Endodermal cell (in vitro differentiated cells): ENCODE results near the gene RAPGEF2. TPM values are rescaled to one million over a fixed set of nuclear protein-coding genes. Genes with fewer than 3 reads are reported as not detected.
"Not testable (repeated sequence)": the region's sequence is repeated elsewhere in the genome, so short reads cannot be mapped to it uniquely, and the experiment has no call there.

Source experiments
- DNase-seq: peaks from one replicate; pipeline ENCODE4 v3.0.0-alpha.2; 2017
- H3K27ac ChIP-seq: 2 replicates; pipeline ENCODE4 v1.5.1; 2013; ENCODE audit warnings: mild to moderate bottlenecking, low read depth, low read length, moderate library complexity
- H3K27me3 ChIP-seq: 2 replicates; pipeline ENCODE4 v1.6.1; 2013; ENCODE audit warnings: mild to moderate bottlenecking, low read length, moderate library complexity; ENCODE audit not compliant: insufficient read depth, control insufficient read depth, poor library complexity, severe bottlenecking
- H3K36me3 ChIP-seq: 2 replicates; pipeline ENCODE4 v1.7.0; 2013; ENCODE audit warnings: mild to moderate bottlenecking, low read length, moderate library complexity; ENCODE audit not compliant: control insufficient read depth, insufficient read depth
- H3K4me1 ChIP-seq: one replicate; pipeline ENCODE4 v1.7.0; 2013; ENCODE audit warnings: low read length; ENCODE audit not compliant: control insufficient read depth, insufficient read depth
- H3K4me3 ChIP-seq: 2 replicates; pipeline ENCODE4 v1.5.1; 2013; ENCODE audit warnings: mild to moderate bottlenecking, low read length, moderate library complexity
- H3K9ac ChIP-seq: 2 replicates; pipeline ENCODE4 v1.6.1; 2013; ENCODE audit warnings: mild to moderate bottlenecking, low read length, moderate library complexity; ENCODE audit not compliant: poor library complexity, severe bottlenecking; ENCODE audit errors: extremely low read depth
- H3K9me3 ChIP-seq: 2 replicates; pipeline ENCODE4 v1.6.1; 2013; ENCODE audit warnings: mild to moderate bottlenecking, low read length, moderate library complexity; ENCODE audit not compliant: control insufficient read depth
- H3K27ac Mint-ChIP-seq: 2 replicates; pipeline ENCODE4 v1.8.0; 2020; ENCODE audit warnings: mixed read lengths
- H3K27me3 Mint-ChIP-seq: 2 replicates; pipeline ENCODE4 v1.8.0; 2021; ENCODE audit warnings: mild to moderate bottlenecking, mixed read lengths; ENCODE audit not compliant: insufficient read depth
- H3K36me3 Mint-ChIP-seq: 2 replicates; pipeline ENCODE4 v1.8.0; 2020; ENCODE audit warnings: low read depth, mixed read lengths
- H3K4me1 Mint-ChIP-seq: 2 replicates; pipeline ENCODE4 v1.8.0; 2020; ENCODE audit warnings: mixed read lengths
- H3K4me3 Mint-ChIP-seq: 2 replicates; pipeline ENCODE4 v1.8.0; 2020; ENCODE audit warnings: mild to moderate bottlenecking, moderate library complexity, mixed read lengths
- H3K9me3 Mint-ChIP-seq: 2 replicates; pipeline ENCODE4 v1.8.0; 2020; ENCODE audit warnings: mild to moderate bottlenecking, mixed read lengths
- CTCF ChIP-seq: fragments of 200-600 bp; sonication (generic); conservative IDR thresholded peaks from 2 replicates; pipeline ENCODE4 v1.5.0; 2021; ENCODE audit warnings: antibody characterized with exemption, mild to moderate bottlenecking
- WGBS, 2 experiments: methylation state at CpG; one replicate each; pipeline versions ENCODE4 v1.1.5 to v1.1.7; 2013; ENCODE audit warnings: missing lambda C conversion rate in 2 of 2, mixed read lengths in 1 of 2; ENCODE audit not compliant: insufficient coverage in 1 of 2, insufficient read length in 1 of 2; 5-methylcytosine and 5-hydroxymethylcytosine counted together
- total RNA-seq, 2 donors: library from RNA; stranded (reverse); fragmentation: NEBNext Ultra II Directional in 1 of 2; extraction: Animal tissue kit (Norgen Biotek cat#: 25700) in 1 of 2; gene quantifications; 2 replicates in 1 of 2; 3 replicates in 1 of 2; pipeline ENCODE4 v1.2.1, GENCODE V29; 2021

The RAPGEF2 gene
- total RNA-seq, 2 donors from 2014 or later: 63.4 to 78.2 TPM

GRCh38 chr4:159158985-159159384, 56.1 kb downstream of the RAPGEF2 start:
- peaks cover 12% of the 10 kb centered on the region for H3K4me1 ChIP-seq
- Mint-ChIP-seq H3K27me3 (no peaks in the 10 kb centered on the region), H3K27ac (no peak overlapping the region), H3K4me1 (peaks cover 38% of the 10 kb centered on the region), H3K36me3 (no peaks in the 10 kb centered on the region), H3K9me3 (no peaks in the 10 kb centered on the region), H3K4me3 (no peak overlapping the region)
- no peak for DNase-seq
- no peaks in the 10 kb centered on the region for H3K36me3 ChIP-seq
- 94% methylated on average over 5 of the region's 5 CpGs for WGBS, 2 experiments
- H3K9ac ChIP-seq: no peak overlapping the region
- H3K9me3 ChIP-seq: no peaks in the 10 kb centered on the region
- H3K4me3 ChIP-seq: no peak overlapping the region
- H3K27me3 ChIP-seq: no peaks in the 10 kb centered on the region
- no peak overlapping the region for H3K27ac ChIP-seq
- no peak for TF ChIP-seq CTCF

- no peaks in the 10 kb centered on the region for H3K36me3 ChIP-seq
- no peak overlapping the region for H3K9ac ChIP-seq
- H3K27me3 ChIP-seq: no peaks in the 10 kb centered on the region
- Mint-ChIP-seq H3K36me3 (no peaks in the 10 kb centered on the region), H3K27me3 (no peaks in the 10 kb centered on the region), H3K4me3 (no peak overlapping the region), H3K27ac (no peak overlapping the region), H3K4me1 (peaks cover 32% of the 10 kb centered on the region), H3K9me3 (no peaks in the 10 kb centered on the region)
- WGBS, 2 experiments: 97% methylated on average over 2 of the region's 2 CpGs; no CpG with 5 or more reads in 1 of the 2 experiments
- TF ChIP-seq CTCF: no peak
- DNase-seq: no peak
- no peaks in the 10 kb centered on the region for H3K9me3 ChIP-seq
- peaks cover 12% of the 10 kb centered on the region for H3K4me1 ChIP-seq
- no peak overlapping the region for H3K27ac ChIP-seq
- no peak overlapping the region for H3K4me3 ChIP-seq
Observed at GRCh38 chr4:159159611-159160010, 56.7 kb downstream of the RAPGEF2 start.

GRCh38 chr4:159160242-159160641, 57.4 kb downstream of the RAPGEF2 start:
- 100% methylated on average over 1 of the region's 1 CpG; no CpG with 5 or more reads in 1 of the 2 experiments for WGBS, 2 experiments
- no peak overlapping the region for H3K27ac ChIP-seq
- H3K9me3 ChIP-seq: no peaks in the 10 kb centered on the region
- no peak overlapping the region for H3K9ac ChIP-seq
- no peak for TF ChIP-seq CTCF
- Mint-ChIP-seq H3K27me3 (no peaks in the 10 kb centered on the region), H3K4me3 (no peak overlapping the region), H3K9me3 (no peaks in the 10 kb centered on the region), H3K27ac (no peak overlapping the region), H3K4me1 (peaks cover 28% of the 10 kb centered on the region), H3K36me3 (no peaks in the 10 kb centered on the region)
- H3K27me3 ChIP-seq: no peaks in the 10 kb centered on the region
- peaks cover 12% of the 10 kb centered on the region for H3K4me1 ChIP-seq
- no peaks in the 10 kb centered on the region for H3K36me3 ChIP-seq
- no peak overlapping the region for H3K4me3 ChIP-seq
- DNase-seq: no peak

GRCh38 chr4:159161436-159161835, 58.6 kb downstream of the RAPGEF2 start:
- 96 to 100% methylated on average over 2 to 3 of the region's 3 CpGs for WGBS, 2 experiments
- not testable (repeated sequence) for H3K27me3 ChIP-seq, H3K9me3 ChIP-seq, H3K4me3 Mint-ChIP-seq, H3K27ac ChIP-seq, DNase-seq, H3K36me3 ChIP-seq, H3K27ac Mint-ChIP-seq, H3K9me3 Mint-ChIP-seq, H3K4me3 ChIP-seq, H3K36me3 Mint-ChIP-seq, H3K9ac ChIP-seq, H3K27me3 Mint-ChIP-seq
- H3K4me1 Mint-ChIP-seq: peaks cover 27% of the 10 kb centered on the region
- peaks cover 12% of the 10 kb centered on the region for H3K4me1 ChIP-seq
